ENCODE measurements around the gene RAB44. TPM values are rescaled to one million over a fixed set of nuclear protein-coding genes. Genes with fewer than 3 reads are reported as not detected.

The RAB44 gene
- total RNA-seq, 1 donor from 2014 or later: not detected

GRCh38 chr6:36746251-36746650 is 48.6 kb downstream of the RAB44 start:
- Mint-ChIP-seq H3K36me3 (no peaks in the 10 kb centered on the region), H3K4me1 (peaks cover 4% of the 10 kb centered on the region), H3K9me3 (peaks cover 12% of the 10 kb centered on the region), H3K27ac (peak overlapping the region; percentile 26), H3K27me3 (ENCODE audit: insufficient read depth, low read depth) (peaks cover 10% of the 10 kb centered on the region), H3K4me3 (no peak overlapping the region)
- H3K4me3 ChIP-seq: no peak overlapping the region
- H3K27ac ChIP-seq: no peak overlapping the region
- no peak for DNase-seq (ENCODE audit: low spot score)
- H3K4me1 ChIP-seq: peaks cover 4% of the 10 kb centered on the region
- no peaks in the 10 kb centered on the region for H3K79me2 ChIP-seq (ENCODE audit: low read depth)
- TF ChIP-seq CTCF (IDR thresholded peaks at IDR 0.05): no peak
- TF ChIP-seq EZH2phosphoT487 (IDR thresholded peaks at IDR 0.05): no peak
- TF ChIP-seq EZH2 (IDR thresholded peaks at IDR 0.05): no peak
- no peaks in the 10 kb centered on the region for H3F3A ChIP-seq (ENCODE audit: low read depth)
- H3K9ac ChIP-seq: no peak overlapping the region
- no peak overlapping the region for H3K4me2 ChIP-seq
- H4K20me1 ChIP-seq (ENCODE audit: low read depth): no peaks in the 10 kb centered on the region
- no peak overlapping the region for H2AFZ ChIP-seq (replicated peaks)
- no peaks in the 10 kb centered on the region for H3K9me3 ChIP-seq (ENCODE audit: low read depth)
- no peaks in the 10 kb centered on the region for H3K36me3 ChIP-seq
- H3K27me3 ChIP-seq: no peaks in the 10 kb centered on the region

DNA sequence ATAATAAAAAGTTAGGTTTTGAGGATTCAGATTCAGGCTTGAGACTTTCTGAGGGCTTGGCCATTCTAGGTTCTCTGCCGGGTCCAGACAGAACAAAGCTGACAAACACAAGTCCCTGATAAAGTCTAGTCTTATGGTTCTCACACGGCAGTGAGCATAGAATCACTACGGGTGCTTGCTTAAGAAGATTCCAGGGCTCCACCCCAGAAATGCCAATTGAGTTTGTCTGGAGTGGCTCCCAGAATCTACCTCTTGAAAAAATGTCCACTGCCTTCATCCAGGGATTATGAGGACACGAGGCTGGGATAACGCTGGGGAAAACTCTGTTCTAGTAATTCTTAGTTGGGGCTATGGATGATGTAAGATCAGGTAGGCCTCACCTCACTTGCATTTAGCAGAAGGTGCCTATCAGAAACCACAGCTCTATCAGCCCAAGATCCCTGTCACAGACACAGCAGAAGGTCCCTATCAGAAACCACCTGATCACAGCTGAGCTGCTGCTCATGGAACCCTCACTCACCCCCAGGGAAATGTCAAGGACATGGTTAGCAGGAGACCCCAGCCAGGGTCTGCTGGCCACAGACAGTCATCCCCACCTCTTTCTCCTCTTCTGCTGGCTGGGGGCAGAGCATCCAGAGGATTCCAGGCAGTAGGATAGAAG is 52.3 kb downstream of the RAB44 start:
- Mint-ChIP-seq H3K27ac (no peak overlapping the region), H3K4me3 (no peak overlapping the region), H3K9me3 (peaks cover 12% of the 10 kb centered on the region), H3K27me3 (ENCODE audit: insufficient read depth, low read depth) (peaks cover 12% of the 10 kb centered on the region), H3K36me3 (no peaks in the 10 kb centered on the region), H3K4me1 (peaks cover 19% of the 10 kb centered on the region)
- H3K79me2 ChIP-seq (ENCODE audit: low read depth): no peaks in the 10 kb centered on the region
- no peaks in the 10 kb centered on the region for H3K27me3 ChIP-seq
- H3K36me3 ChIP-seq: no peaks in the 10 kb centered on the region
- no peak overlapping the region for H3K4me3 ChIP-seq
- no peak overlapping the region for H3K27ac ChIP-seq
- no peak for DNase-seq (ENCODE audit: low spot score)
- no peaks in the 10 kb centered on the region for H4K20me1 ChIP-seq (ENCODE audit: low read depth)
- TF ChIP-seq EZH2 (IDR thresholded peaks at IDR 0.05) (no peak), EZH2phosphoT487 (IDR thresholded peaks at IDR 0.05) (no peak)
- no peaks in the 10 kb centered on the region for H3K4me1 ChIP-seq
- no peak overlapping the region for H2AFZ ChIP-seq (replicated peaks)
- H3K9me3 ChIP-seq (ENCODE audit: low read depth): no peaks in the 10 kb centered on the region
- H3K4me2 ChIP-seq: no peak overlapping the region
- no peak overlapping the region for H3K9ac ChIP-seq
- H3F3A ChIP-seq (ENCODE audit: low read depth): no peaks in the 10 kb centered on the region

DNA sequence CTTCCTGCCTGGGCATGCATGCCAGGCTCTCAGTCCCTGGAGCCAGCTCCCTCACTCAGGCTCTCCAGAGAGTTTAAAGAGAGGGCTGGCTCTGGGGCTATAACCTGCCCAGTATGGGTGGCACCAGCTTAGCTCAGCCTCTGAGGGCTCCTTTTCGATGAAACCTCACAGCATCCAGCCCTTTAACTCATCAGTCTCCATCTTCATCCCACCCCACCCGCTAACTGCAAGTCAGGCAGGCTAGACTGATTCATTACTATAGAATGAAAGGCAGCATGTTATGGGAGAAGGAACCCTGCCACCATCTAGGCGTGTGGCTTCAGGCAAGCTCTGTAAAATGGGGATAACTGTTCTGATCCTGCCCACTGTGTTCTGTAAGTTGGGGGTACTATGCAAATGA is 53.5 kb downstream of the RAB44 start:
- Mint-ChIP-seq H3K4me1 (peaks cover 19% of the 10 kb centered on the region), H3K9me3 (peaks cover 12% of the 10 kb centered on the region), H3K27ac (no peak overlapping the region), H3K4me3 (no peak overlapping the region), H3K36me3 (no peaks in the 10 kb centered on the region), H3K27me3 (ENCODE audit: insufficient read depth, low read depth) (peaks cover 12% of the 10 kb centered on the region)
- no peaks in the 10 kb centered on the region for H3K27me3 ChIP-seq
- TF ChIP-seq EZH2 (IDR thresholded peaks at IDR 0.05) (no peak), EZH2phosphoT487 (IDR thresholded peaks at IDR 0.05) (no peak), CTCF (IDR thresholded peaks at IDR 0.05) (no peak)
- no peak overlapping the region for H2AFZ ChIP-seq (replicated peaks)
- no peak for DNase-seq (ENCODE audit: low spot score)
- H3F3A ChIP-seq (ENCODE audit: low read depth): no peaks in the 10 kb centered on the region
- H3K4me3 ChIP-seq: no peak overlapping the region
- H3K36me3 ChIP-seq: no peaks in the 10 kb centered on the region
- no peak overlapping the region for H3K4me2 ChIP-seq
- H4K20me1 ChIP-seq (ENCODE audit: low read depth): no peaks in the 10 kb centered on the region
- H3K9ac ChIP-seq: no peak overlapping the region
- H3K4me1 ChIP-seq: no peaks in the 10 kb centered on the region
- H3K79me2 ChIP-seq (ENCODE audit: low read depth): no peaks in the 10 kb centered on the region
- H3K27ac ChIP-seq: no peak overlapping the region
- no peaks in the 10 kb centered on the region for H3K9me3 ChIP-seq (ENCODE audit: low read depth)

- DNase-seq (ENCODE audit: low spot score): no peak
- Histone ChIP-seq H3K4me2 (no peak overlapping the region), H3K27me3 (no peaks in the 10 kb centered on the region), H3K27ac (no peak overlapping the region), H3K79me2 (ENCODE audit: low read depth) (no peaks in the 10 kb centered on the region), H3K36me3 (no peaks in the 10 kb centered on the region), H3K9me3 (ENCODE audit: low read depth) (no peaks in the 10 kb centered on the region), H2AFZ (replicated peaks) (no peak overlapping the region), H3F3A (ENCODE audit: low read depth) (no peaks in the 10 kb centered on the region), H3K9ac (no peak overlapping the region), H3K4me3 (no peak overlapping the region), H3K4me1 (no peaks in the 10 kb centered on the region), H4K20me1 (ENCODE audit: low read depth) (no peaks in the 10 kb centered on the region)
- Mint-ChIP-seq H3K9me3 (peaks cover 12% of the 10 kb centered on the region), H3K27me3 (ENCODE audit: insufficient read depth, low read depth) (peaks cover 11% of the 10 kb centered on the region), H3K4me3 (no peak overlapping the region), H3K36me3 (no peaks in the 10 kb centered on the region), H3K27ac (no peak overlapping the region), H3K4me1 (peaks cover 19% of the 10 kb centered on the region)
- TF ChIP-seq EZH2phosphoT487 (IDR thresholded peaks at IDR 0.05) (no peak), EZH2 (IDR thresholded peaks at IDR 0.05) (no peak), CTCF (IDR thresholded peaks at IDR 0.05) (no peak)
Observed at GRCh38 chr6:36751833-36752186, 54.2 kb downstream of the RAB44 start.
